ENCODE measurements around the gene CGNL1.

The CGNL1 gene

GRCh38 chr15:57554063-57554811, 177.9 kb downstream of the CGNL1 start:
- peaks cover 13 to 25% of the 10 kb centered on the region in 2 donors for H3K4me1 ChIP-seq (ENCODE audit: control insufficient read depth in 2 of 2, insufficient read depth in 1 of 2, low read depth in 1 of 2, low read length in 2 of 2)

GRCh38 chr15:57554812-57555179, 178.5 kb downstream of the CGNL1 start:
- Histone ChIP-seq H2BK15ac (ENCODE audit: low read length) (no peak overlapping the region), H3K4me3 (ENCODE audit: low read length in 2 of 2) (no peak overlapping the region), H2AFZ (ENCODE audit: low read length) (peak overlapping the region; percentile 65), H2BK5ac (ENCODE audit: low read length) (no peak overlapping the region), H2BK120ac (ENCODE audit: low read depth, low read length) (no peak overlapping the region), H4K91ac (ENCODE audit: low read depth, low read length, poor library complexity) (no peak overlapping the region), H4K8ac (ENCODE audit: low read depth, low read length) (no peak overlapping the region), H3K4me2 (ENCODE audit: insufficient read depth, low read length, poor library complexity, severe bottlenecking) (no peak overlapping the region), H2BK12ac (ENCODE audit: low read length) (peak overlapping the region; percentile 60), H3K27me3 (ENCODE audit: control insufficient read depth in 3 of 3, insufficient read depth in 3 of 3, low read depth in 1 of 3, low read length in 3 of 3) (no peaks in the 10 kb centered on the region), H3K14ac (ENCODE audit: low read length) (no peak overlapping the region), H3K4ac (ENCODE audit: low read length) (no peak overlapping the region), H3K9me3 (replicated peaks in 1 of 2; ENCODE audit: control insufficient read depth in 2 of 2, insufficient read depth in 1 of 2, low read depth in 1 of 2, low read length in 2 of 2) (no peaks in the 10 kb centered on the region), H3K36me3 (replicated peaks in 1 of 2; ENCODE audit: control insufficient read depth in 2 of 2, insufficient read depth in 2 of 2, low read length in 2 of 2) (no peaks in the 10 kb centered on the region), H3K9ac (ENCODE audit: low read depth, low read length, poor library complexity) (no peak overlapping the region), H3K4me1 (ENCODE audit: control insufficient read depth in 2 of 2, insufficient read depth in 1 of 2, low read depth in 1 of 2, low read length in 2 of 2) (peaks cover 11 to 25% of the 10 kb centered on the region in 2 donors), H3K23ac (ENCODE audit: low read depth, low read length, poor library complexity) (no peak overlapping the region), H2AK5ac (ENCODE audit: low read depth, low read length) (no peak overlapping the region), H3K79me1 (ENCODE audit: low read depth, low read length) (no peaks in the 10 kb centered on the region), H3K18ac (ENCODE audit: low read length) (peak overlapping the region; percentile 86), H3K27ac (replicated peaks; ENCODE audit: low read length) (peak overlapping the region; percentile 38)
- no CpG with 5 or more reads among the region's 4 CpGs for WGBS, 2 donors (ENCODE audit: extremely low coverage in 2 of 2, insufficient read length in 2 of 2, insufficient replicate concordance in 1 of 2)
- DNase-seq (ENCODE audit: low spot score), result no peak

More at GRCh38 chr15:57554063-57554811, 177.9 kb downstream of the CGNL1 start:
- Histone ChIP-seq H3K36me3 (replicated peaks in 1 of 2; ENCODE audit: control insufficient read depth in 2 of 2, insufficient read depth in 2 of 2, low read length in 2 of 2) (no peaks in the 10 kb centered on the region), H2BK5ac (ENCODE audit: low read length) (no peak overlapping the region), H3K4me2 (ENCODE audit: insufficient read depth, low read length, poor library complexity, severe bottlenecking) (no peak overlapping the region), H4K8ac (ENCODE audit: low read depth, low read length) (no peak overlapping the region), H3K4ac (ENCODE audit: low read length) (no peak overlapping the region), H3K14ac (ENCODE audit: low read length) (no peak overlapping the region), H3K79me1 (ENCODE audit: low read depth, low read length) (no peaks in the 10 kb centered on the region), H3K9me3 (replicated peaks in 1 of 2; ENCODE audit: control insufficient read depth in 2 of 2, insufficient read depth in 1 of 2, low read depth in 1 of 2, low read length in 2 of 2) (no peaks in the 10 kb centered on the region), H2BK120ac (ENCODE audit: low read depth, low read length) (no peak overlapping the region), H3K4me3 (ENCODE audit: low read length in 2 of 2) (no peak overlapping the region), H3K9ac (ENCODE audit: low read depth, low read length, poor library complexity) (no peak overlapping the region), H2AK5ac (ENCODE audit: low read depth, low read length) (peak overlapping the region; percentile 33), H2BK15ac (ENCODE audit: low read length) (peak overlapping the region; percentile 59), H3K27ac (replicated peaks; ENCODE audit: low read length) (peak overlapping the region; percentile 38), H2BK12ac (ENCODE audit: low read length) (peak overlapping the region; percentile 60), H3K18ac (ENCODE audit: low read length) (peak overlapping the region; percentile 86), H4K91ac (ENCODE audit: low read depth, low read length, poor library complexity) (peak overlapping the region; percentile 76), H2AFZ (ENCODE audit: low read length) (peak overlapping the region; percentile 65), H3K23ac (ENCODE audit: low read depth, low read length, poor library complexity) (no peak overlapping the region), H3K27me3 (ENCODE audit: control insufficient read depth in 3 of 3, insufficient read depth in 3 of 3, low read depth in 1 of 3, low read length in 3 of 3) (no peaks in the 10 kb centered on the region)
- WGBS, 2 donors (ENCODE audit: extremely low coverage in 2 of 2, insufficient read length in 2 of 2, insufficient replicate concordance in 1 of 2), result no CpG with 5 or more reads among the region's 10 CpGs
- DNase-seq (ENCODE audit: low spot score), result no peak

GRCh38 chr15:57555270-57555669, 179.0 kb downstream of the CGNL1 start:
- Histone ChIP-seq H3K4me3 (ENCODE audit: low read length in 2 of 2) (no peak overlapping the region), H3K23ac (ENCODE audit: low read depth, low read length, poor library complexity) (peak overlapping the region; percentile 22), H2AFZ (ENCODE audit: low read length) (peak overlapping the region; percentile 65), H3K9ac (ENCODE audit: low read depth, low read length, poor library complexity) (no peak overlapping the region), H3K14ac (ENCODE audit: low read length) (peak overlapping the region; percentile 78), H2BK5ac (ENCODE audit: low read length) (no peak overlapping the region), H4K91ac (ENCODE audit: low read depth, low read length, poor library complexity) (no peak overlapping the region), H3K27me3 (ENCODE audit: control insufficient read depth in 3 of 3, insufficient read depth in 3 of 3, low read depth in 1 of 3, low read length in 3 of 3) (no peaks in the 10 kb centered on the region), H3K79me1 (ENCODE audit: low read depth, low read length) (no peaks in the 10 kb centered on the region), H3K27ac (replicated peaks; ENCODE audit: low read length) (no peak overlapping the region), H2BK15ac (ENCODE audit: low read length) (no peak overlapping the region), H3K18ac (ENCODE audit: low read length) (peak overlapping the region; percentile 60), H2AK5ac (ENCODE audit: low read depth, low read length) (no peak overlapping the region), H3K4ac (ENCODE audit: low read length) (no peak overlapping the region), H2BK12ac (ENCODE audit: low read length) (no peak overlapping the region), H3K4me1 (ENCODE audit: control insufficient read depth in 2 of 2, insufficient read depth in 1 of 2, low read depth in 1 of 2, low read length in 2 of 2) (peaks cover 11 to 25% of the 10 kb centered on the region in 2 donors), H2BK120ac (ENCODE audit: low read depth, low read length) (no peak overlapping the region), H3K9me3 (replicated peaks in 1 of 2; ENCODE audit: control insufficient read depth in 2 of 2, insufficient read depth in 1 of 2, low read depth in 1 of 2, low read length in 2 of 2) (no peaks in the 10 kb centered on the region), H3K4me2 (ENCODE audit: insufficient read depth, low read length, poor library complexity, severe bottlenecking) (no peak overlapping the region), H3K36me3 (replicated peaks in 1 of 2; ENCODE audit: control insufficient read depth in 2 of 2, insufficient read depth in 2 of 2, low read length in 2 of 2) (no peaks in the 10 kb centered on the region), H4K8ac (ENCODE audit: low read depth, low read length) (no peak overlapping the region)
- no peak for DNase-seq (ENCODE audit: low spot score)
- no CpG with 5 or more reads among the region's 3 CpGs for WGBS, 2 donors (ENCODE audit: extremely low coverage in 2 of 2, insufficient read length in 2 of 2, insufficient replicate concordance in 1 of 2)

GRCh38 chr15:57556040-57556439, 179.7 kb downstream of the CGNL1 start:
- Histone ChIP-seq H3K4ac (ENCODE audit: low read length) (no peak overlapping the region), H3K9me3 (replicated peaks in 1 of 2; ENCODE audit: control insufficient read depth in 2 of 2, insufficient read depth in 1 of 2, low read depth in 1 of 2, low read length in 2 of 2) (no peaks in the 10 kb centered on the region), H4K8ac (ENCODE audit: low read depth, low read length) (no peak overlapping the region), H3K79me1 (ENCODE audit: low read depth, low read length) (no peaks in the 10 kb centered on the region), H3K4me2 (ENCODE audit: insufficient read depth, low read length, poor library complexity, severe bottlenecking) (no peak overlapping the region), H3K27ac (replicated peaks; ENCODE audit: low read length) (no peak overlapping the region), H3K9ac (ENCODE audit: low read depth, low read length, poor library complexity) (no peak overlapping the region), H2AFZ (ENCODE audit: low read length) (no peak overlapping the region), H3K23ac (ENCODE audit: low read depth, low read length, poor library complexity) (no peak overlapping the region), H3K18ac (ENCODE audit: low read length) (no peak overlapping the region), H4K91ac (ENCODE audit: low read depth, low read length, poor library complexity) (no peak overlapping the region), H2BK120ac (ENCODE audit: low read depth, low read length) (no peak overlapping the region), H3K4me3 (ENCODE audit: low read length in 2 of 2) (no peak overlapping the region), H3K36me3 (replicated peaks in 1 of 2; ENCODE audit: control insufficient read depth in 2 of 2, insufficient read depth in 2 of 2, low read length in 2 of 2) (no peaks in the 10 kb centered on the region), H3K4me1 (ENCODE audit: control insufficient read depth in 2 of 2, insufficient read depth in 1 of 2, low read depth in 1 of 2, low read length in 2 of 2) (peaks cover 10 to 23% of the 10 kb centered on the region in 2 donors), H2BK5ac (ENCODE audit: low read length) (no peak overlapping the region), H2AK5ac (ENCODE audit: low read depth, low read length) (no peak overlapping the region), H2BK12ac (ENCODE audit: low read length) (no peak overlapping the region), H3K14ac (ENCODE audit: low read length) (no peak overlapping the region), H2BK15ac (ENCODE audit: low read length) (no peak overlapping the region), H3K27me3 (ENCODE audit: control insufficient read depth in 3 of 3, insufficient read depth in 3 of 3, low read depth in 1 of 3, low read length in 3 of 3) (no peaks in the 10 kb centered on the region)
- DNase-seq (ENCODE audit: low spot score), result no peak
- no CpG with 5 or more reads among the region's 9 CpGs for WGBS, 2 donors (ENCODE audit: extremely low coverage in 2 of 2, insufficient read length in 2 of 2, insufficient replicate concordance in 1 of 2)
